HG03342 (cell line): ENCODE data around the gene HECTD4.
"Not testable (repeated sequence)": the region's sequence is repeated elsewhere in the genome, so short reads cannot be mapped to it uniquely, and the experiment has no call there.

Experiments used
- ATAC-seq: cut with Tn5 transposase; IDR thresholded peaks from one replicate; pipeline ENCODE4 v1.9.1; 2021; ENCODE audit warnings: mild to moderate bottlenecking, moderate library complexity; ENCODE audit not compliant: unreplicated experiment

HECTD4 gene

GRCh38 chr12:112126000-112126438, 256.2 kb downstream of the HECTD4 start:
- no peak for ATAC-seq

DNA sequence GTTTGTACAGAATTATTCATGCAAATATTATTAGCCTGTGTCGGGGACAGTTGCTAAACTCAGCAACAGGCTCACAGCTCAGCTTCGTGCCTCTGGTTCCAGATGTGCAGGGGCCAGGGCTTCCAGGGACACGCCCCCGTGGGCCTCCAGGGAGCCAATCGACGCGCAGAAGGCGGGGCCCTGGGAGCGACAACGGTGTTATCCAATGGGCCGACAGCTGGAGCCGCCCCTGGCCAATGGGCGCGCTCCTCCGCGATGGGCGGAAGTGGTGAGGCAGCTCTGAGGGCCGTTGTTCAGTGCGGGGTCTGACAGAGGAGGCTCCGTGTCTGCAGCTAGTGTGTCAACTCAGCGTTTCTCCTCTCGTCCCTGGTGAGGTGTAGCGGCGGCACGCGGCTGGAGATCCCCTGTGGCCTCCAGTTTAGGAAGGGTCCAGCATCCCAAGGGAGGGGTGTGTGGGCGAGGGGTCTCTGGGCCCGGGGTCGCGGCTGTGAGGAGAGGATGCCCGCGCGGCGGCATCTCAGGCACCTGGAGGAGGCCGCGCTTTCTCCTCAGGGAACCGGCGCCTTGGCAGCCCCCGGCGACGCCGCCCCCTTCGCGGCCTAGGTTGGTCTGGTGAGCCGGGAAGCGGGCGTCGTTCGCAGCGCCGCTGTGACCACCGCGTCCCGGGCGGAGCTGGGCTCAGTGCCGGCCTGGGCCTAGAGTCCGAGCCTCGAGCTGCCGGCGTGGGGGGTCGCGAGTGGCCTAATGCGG, 256.8 kb downstream of the HECTD4 start, which contains the start of gene TRAFD1:
Gene TRAFD1, plus strand, starts transcription at position 311 of the 750 bp plus-strand sequence. CDS start 4,963 bp downstream, outside the sequence.
- peak; percentile 95 for ATAC-seq

DNA sequence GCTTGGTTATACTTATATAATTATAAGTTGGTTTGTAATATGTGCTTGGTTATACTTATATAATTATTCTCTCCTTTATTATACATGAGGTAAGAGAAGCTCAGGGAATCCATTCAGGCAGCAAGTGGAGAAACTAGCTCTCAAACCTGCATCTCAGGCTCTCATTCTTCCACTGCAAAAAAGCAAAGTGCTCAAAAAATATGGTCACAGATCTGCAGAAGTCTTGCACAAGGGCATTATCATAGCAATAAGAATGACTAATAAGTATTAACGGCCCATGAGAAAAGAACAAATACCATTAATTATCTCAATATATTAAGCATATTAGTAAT, 257.3 kb downstream of the HECTD4 start:
- ATAC-seq: no peak

DNA sequence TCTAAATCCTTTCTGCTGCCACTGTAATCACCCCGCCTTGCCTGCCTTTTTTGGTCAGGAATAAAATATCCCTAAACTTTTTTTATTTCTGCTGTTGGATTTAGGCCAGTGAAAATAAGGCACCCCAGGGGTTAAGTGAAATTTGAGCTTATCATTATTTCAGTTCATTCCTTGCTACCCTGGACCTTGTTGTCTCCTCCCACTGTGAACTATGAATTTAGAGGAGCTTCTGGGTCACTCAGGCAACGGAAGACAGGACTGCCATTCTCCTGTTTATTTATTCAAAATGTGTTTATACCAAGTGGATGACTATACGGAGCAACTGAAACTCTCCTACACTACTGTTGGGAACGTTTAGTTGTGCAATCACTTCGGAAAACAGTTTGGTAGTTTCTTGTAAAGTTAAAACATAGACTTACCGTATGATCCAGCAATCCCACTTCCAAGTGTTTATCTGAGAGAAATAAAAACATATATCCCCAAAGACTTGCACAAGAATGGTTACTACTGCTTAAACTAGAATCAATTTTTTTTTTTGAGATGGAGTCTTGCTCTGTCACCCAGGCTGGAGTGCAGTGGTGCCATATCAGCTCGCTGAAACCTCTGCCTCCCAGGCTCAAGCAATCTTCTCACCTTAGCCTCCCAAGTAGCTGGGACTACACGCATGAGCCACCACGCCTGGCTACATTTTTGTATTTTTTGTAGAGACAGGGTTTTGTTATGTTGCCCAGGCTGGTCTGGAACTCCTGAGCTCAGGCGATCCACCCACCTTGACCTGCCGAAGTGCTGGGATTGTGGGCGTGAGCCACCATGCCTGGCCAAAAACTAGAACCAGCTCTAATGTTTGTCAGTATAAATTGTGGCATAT, 259.2 kb downstream of the HECTD4 start:
- no peak for ATAC-seq

- no peak for ATAC-seq
Observed at GRCh38 chr12:112121780-112122565, 260.3 kb downstream of the HECTD4 start.

- ATAC-seq: no peak
Observed at GRCh38 chr12:112117685-112118084, 264.5 kb downstream of the HECTD4 start.

DNA sequence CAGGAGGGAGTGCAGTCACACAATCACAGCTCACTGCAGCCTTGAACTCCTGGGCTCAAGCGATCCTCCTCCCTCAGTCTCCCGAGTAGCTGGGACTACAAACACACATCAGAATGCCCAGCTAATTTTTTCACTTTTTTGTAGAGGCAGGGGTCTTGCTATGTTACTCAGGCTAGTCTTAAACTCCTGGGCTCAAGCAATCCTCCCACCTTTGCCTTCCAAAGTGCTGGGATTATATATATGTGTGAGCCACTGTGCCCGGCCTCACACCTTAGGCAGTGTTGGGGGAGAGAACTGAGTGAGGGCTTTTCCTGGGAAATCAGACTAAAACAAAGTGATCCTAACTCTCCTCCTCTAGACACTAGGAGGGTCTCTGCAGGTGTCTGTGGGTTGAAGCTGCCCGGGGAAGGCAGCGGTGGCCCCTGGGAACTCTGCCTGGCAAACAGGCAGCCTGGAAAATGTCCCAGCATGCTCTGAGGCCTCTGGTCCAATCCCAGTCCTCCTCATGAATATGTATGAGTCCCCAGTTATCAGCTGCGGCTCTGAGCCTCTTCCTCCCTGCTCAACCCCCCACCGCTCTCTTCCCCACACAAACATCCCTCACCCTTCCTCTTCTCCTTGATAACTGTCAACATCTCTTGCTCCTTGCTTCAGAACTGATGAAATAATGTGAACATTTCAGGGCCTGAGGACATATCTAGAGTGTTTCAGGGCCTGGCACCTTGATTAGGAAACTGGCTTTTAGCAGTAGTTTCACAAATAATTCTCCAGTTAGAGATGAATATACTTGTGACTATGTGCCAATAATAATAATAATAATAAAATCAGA, 265.8 kb downstream of the HECTD4 start:
- no peak for ATAC-seq

DNA sequence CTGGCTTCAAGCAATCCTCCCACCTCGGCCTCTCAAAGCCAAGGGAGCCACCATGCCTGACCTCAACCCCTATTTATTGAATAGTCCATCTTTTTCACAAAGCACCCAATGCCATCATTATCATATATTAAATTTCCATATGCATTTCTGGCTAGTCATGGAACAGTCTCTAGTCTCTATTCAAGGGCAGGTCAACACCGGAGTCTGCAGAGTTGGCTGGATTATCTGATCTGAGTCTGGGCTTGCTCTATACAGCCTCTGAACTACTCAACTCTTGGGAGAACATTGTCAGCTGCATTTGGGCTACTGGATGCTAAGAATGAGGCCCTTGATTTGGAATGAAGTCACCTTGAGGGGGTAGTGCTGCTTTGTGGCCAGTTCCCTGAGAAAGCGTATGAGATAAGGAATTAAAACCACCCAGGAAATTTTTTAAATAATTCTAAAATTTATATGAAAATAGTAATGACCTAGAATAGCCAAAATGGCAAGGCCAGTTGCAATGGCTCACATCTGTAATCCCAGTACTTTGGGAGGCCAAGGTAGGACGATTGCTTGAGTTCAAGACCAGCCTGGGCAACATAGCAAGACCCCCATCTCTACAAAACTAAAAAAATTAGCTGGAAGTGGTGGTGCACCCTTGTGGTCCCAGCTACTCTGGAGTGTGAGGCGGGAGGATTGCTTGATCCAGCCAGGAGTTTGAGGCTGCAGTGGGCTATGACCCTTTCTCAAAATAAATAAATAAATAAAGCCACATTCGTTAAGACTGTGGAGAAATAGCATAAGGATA, 266.8 kb downstream of the HECTD4 start:
- no peak for ATAC-seq

GRCh38 chr12:112112409-112113133, 269.7 kb downstream of the HECTD4 start:
- ATAC-seq: no peak

DNA sequence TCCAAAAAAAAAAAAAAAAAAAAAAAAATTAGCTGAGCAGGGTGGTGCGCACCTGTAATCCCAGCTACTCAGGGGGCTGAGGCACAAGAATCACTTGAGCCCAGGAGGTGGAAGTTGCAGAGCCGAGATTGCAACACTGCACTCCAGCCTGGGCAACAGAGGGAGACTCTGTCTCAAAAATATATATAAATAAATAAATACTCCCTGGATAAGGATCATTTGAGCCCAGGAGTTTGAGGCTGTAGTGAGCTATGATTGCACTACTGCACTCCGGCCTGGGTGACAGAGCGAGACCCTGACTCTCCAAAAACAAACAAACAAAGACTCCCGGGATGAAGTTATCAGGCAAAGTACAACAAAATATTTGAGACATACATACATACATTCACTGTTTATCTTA, 270.3 kb downstream of the HECTD4 start:
- ATAC-seq: no peak

DNA sequence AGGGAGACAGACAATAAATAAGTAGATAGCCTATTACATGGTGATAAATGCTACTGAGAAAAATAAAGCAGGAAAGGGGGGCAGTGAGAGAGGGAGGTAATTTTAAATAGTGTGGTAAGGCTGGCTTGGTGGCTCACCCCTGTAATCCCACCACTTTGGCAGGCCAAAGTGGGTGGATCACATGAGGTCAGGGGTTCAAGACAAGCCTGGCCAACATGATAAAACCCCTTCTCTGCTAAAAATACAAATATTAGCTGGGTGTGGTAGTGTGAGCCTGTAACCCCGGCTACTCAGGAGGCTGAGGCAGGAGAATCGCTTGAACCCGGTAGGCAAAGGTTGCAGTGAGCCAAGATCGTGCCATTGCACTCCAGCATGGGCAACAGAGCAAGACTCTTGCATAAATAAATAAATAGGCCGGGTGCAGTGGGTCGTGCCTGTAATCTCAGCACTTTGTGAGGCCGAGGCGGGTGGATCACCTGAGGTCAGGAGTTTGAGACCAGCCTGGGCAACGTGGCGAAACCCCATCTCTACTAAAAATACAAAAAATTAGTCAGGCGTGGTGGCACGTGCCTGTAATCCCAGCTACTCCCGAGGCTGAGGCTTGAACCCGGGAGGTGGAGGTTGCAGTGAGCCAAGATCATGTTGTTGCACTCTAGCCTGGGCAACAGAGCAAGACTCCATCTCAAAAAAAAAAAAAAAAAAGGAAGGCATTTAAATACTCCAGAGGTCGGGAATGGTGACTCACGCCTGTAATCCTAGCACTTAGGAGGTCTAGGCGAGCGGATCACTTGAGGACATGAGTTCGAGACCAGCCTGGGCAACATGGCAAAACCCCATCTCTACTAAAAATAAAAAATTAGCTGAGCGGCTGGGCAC, 271.2 kb downstream of the HECTD4 start:
- not testable (repeated sequence) for ATAC-seq
